HG03520 (cell line): ENCODE results near the gene FAM227B.
"Not testable (repeated sequence)": the region's sequence is repeated elsewhere in the genome, so short reads cannot be mapped to it uniquely, and the experiment has no call there.

ENCODE experiments used
- ATAC-seq: cut with Tn5 transposase; IDR thresholded peaks from one replicate; pipeline ENCODE4 v1.9.1; 2021; ENCODE audit warnings: mild to moderate bottlenecking, moderate library complexity; ENCODE audit not compliant: unreplicated experiment

FAM227B gene, protein sequence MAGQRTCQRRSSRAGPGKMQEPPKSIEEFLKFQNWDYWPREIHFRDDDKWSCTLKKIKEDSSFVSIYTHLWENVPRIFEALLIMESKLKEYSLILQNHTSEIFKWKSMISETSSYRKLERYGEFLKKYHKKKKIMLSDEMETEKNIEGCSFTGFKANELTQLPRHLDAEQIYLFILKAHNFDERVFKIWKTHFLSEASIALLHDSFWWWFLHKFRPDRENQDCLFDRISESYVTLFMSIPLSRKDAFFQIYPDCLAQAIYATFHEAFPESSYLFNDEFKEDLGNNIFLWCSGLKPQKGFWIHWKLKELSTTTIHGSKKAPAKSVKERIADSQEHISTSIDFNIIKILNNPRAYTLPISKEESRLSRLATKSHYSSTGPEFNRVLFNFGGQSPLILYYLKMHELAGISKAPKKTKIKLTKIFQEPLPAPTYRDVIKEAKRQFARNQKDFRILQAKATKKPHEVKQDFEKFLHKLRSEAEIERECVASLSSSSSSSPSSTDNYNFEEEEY

DNA sequence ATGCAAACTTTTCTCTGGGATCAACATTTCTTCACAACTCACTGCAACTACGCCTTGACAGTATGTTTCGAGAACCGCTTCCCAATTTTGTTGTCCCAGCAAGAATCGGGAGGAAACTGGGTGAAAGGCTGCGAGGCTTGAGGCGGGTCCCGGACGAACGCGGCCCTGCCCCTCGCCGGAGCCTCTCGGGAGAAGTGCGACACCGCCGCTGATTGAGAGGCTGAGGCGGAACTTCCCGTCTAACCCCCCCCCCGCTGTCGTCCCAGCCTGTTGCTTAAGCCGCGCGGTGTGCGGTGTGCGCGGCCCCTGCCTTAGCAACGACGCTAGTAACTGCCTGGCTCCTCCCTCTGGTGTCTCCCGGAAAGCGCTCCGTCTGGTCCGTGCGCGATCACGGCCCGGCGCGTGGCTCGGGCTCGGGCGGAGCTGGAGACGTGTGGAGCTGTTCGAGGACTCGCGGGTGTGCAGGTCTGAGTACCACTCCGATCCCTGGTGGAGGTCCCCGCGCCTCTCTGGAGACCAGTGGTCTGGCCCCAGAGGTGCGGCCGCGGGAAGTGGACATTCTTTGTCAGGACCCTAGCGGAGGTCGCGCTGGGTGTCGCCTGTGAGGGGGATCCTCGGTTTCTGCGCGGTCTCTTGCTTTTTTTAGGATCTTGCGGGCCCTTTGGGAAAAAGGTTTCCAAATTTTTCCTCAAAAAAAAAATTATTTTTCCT lies at the start of gene FAM227B, which contains the start of gene DTWD1:
FAM227B (minus strand) TSS at position 161 of the 711 bp plus-strand sequence. CDS start 5,647 bp downstream, outside the sequence.
DTWD1 (plus strand) TSS at position 391 of the 711 bp plus-strand sequence. CDS start 4,120 bp downstream, outside the sequence.
- peak; percentile 97 for ATAC-seq

DNA sequence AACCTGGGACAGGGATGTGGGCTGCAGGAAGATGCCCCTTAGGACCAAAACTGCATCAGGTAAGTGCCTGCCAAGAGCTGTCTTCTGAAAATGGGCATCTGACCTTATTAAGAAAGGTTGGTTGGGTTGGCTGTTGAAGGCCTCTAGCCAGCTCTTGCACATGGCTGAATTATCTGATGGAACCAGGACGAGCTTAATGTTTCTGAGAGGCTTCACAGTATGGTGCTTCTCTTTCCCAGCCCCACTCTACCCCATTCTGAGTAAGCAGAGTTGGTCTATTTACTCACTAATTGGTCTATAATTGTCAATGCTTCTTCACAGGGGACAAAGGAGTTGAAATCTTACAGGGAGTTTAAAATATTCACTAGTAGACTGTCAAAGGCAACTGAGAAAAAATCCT lies 48.7 kb upstream of the FAM227B start:
- ATAC-seq = no peak

DNA sequence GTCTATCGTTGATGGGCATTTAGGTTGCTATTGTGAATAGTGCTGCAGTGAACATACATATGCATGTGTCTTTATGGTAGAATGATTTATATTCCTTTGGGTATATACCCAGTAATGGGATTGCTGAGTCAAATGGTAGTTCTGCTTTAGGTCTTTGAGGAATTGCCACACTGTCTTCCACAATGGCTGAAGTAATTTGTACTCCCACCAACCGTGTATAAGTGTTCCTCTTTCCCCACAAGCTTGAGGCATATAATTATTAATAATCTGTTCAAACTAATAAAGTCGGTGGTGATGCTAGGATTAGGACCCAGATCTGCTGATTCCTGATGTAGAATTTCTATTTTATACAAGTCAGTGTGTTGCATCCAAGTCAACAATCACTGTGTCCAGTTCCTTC lies 45.9 kb upstream of the FAM227B start:
- not testable (repeated sequence) for ATAC-seq

GRCh38 chr15:49664716-49665115 lies 44.1 kb upstream of the FAM227B start:
- ATAC-seq = no peak

- no peak for ATAC-seq
These were observed 36.1 kb upstream of the FAM227B start for GRCh38 chr15:49656734-49657133.

DNA sequence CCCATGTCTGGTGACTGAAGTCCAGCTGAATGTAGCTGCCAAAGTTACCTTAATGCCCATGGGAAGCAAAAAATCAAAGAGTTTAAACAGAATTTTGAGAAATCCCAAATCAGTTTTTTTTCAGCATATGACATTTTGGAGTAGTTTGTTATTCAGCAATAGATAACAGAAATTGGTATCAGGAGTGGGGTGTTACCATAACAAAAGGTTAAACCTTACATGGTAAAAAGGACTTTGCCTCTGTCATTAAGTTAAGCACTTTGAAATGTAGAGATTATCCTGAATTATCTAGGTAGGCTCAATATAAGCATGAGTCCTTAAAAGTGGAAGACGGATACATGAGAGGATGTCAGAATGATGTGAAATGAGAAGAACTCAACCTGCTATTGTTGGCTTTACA lies 32.3 kb upstream of the FAM227B start:
- no peak for ATAC-seq

GRCh38 chr15:49650676-49651075 lies 30.1 kb upstream of the FAM227B start:
- ATAC-seq = no peak

GRCh38 chr15:49649987-49650386 lies 29.4 kb upstream of the FAM227B start:
- no peak for ATAC-seq

GRCh38 chr15:49646891-49647290 lies 26.3 kb upstream of the FAM227B start:
- ATAC-seq = no peak

GRCh38 chr15:49645941-49646340 lies 25.3 kb upstream of the FAM227B start:
- no peak for ATAC-seq

GRCh38 chr15:49645277-49645676 lies 24.7 kb upstream of the FAM227B start:
- no peak for ATAC-seq

DNA sequence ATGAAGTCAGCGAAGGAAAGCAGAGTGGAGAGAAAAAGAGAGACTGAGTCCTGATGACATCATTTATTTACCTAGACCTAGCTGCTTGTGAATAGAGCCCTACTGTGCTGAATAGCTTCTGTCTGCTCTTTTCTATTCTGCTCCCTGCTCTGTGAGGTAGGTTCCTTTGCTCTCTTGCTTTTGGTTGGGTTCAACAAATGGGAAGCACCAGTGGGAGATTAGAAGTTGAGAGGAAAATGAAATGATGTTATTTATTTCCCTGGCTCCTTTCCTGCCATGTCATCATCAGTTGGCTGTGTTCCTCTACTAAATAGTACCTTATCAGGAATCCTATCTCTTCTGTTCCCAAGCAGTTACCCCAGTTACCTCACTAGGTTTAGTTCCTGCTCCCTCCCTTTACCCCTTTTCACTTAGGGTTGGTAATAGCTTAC lies 23.8 kb upstream of the FAM227B start:
- ATAC-seq = no peak

GRCh38 chr15:49637857-49638256 lies 17.2 kb upstream of the FAM227B start:
- ATAC-seq = no peak

GRCh38 chr15:49628379-49628778 lies 7.8 kb upstream of the FAM227B start:
- no peak for ATAC-seq

DNA sequence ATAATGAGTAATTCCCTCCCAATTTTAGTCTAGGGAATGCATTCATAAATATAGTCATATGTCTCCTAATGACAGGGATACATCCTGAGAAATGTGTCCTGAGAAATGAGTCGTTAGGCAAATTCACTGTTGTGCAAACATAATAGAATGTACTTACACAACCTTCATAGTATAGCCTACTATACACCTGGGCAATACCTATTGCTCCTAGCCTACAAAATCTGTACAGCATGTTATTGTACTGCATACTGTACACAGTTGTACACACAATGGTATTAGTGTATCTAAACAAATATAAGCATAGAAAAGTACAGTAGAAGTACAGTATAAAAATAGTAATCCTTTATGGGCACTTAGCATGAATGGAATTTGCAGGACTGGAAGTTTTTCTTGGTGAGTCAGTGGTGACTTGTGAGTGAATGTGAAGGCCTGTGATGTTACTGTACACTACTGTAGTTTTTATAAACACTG lies 6.8 kb upstream of the FAM227B start:
- no peak for ATAC-seq

DNA sequence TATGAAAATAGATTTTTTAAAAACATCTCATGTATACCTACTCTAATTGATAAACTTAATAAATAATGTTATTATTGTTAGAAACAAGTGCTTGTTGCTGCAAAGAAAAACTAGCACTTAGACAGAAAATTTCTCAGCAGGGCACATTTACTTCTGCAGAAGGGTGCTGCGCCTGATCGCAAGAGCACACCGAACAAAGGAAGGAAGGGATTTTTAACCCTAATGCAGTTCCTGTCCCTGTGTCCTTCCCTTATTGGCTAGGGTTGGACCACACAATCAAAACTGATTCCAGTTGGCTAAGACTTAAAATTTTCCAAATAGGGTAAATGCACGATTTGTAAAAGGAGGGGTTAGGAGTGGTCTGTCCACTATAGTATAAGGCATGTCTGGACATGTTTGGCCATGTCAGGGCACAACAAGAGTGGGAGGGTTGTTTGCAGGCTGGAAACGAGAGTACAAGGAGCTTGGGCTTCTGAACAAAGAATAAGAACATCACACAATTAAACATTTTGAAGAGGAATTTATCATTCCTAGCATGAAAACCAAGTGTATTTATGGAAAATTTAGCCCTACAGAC lies 4.9 kb upstream of the FAM227B start:
- no peak for ATAC-seq

DNA sequence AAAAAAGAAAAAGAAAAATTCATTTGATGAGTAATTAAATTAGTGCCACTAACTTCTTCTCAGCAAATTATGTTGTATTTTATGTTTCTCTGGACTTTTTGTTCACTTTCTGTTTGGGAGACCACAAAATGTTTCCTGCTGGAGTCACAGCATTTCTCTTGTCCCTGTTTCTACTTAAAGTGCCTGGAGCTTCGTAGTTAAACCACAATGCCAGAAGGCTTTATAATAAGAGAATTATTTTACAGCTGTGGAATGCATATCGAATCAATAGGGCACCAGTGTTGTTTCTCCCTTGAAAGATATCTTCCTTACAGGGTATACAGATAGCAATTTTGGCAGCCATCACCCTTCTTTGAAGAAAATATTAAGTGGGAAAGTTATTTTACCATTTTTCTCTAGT lies 3.4 kb upstream of the FAM227B start:
- ATAC-seq = no peak

DNA sequence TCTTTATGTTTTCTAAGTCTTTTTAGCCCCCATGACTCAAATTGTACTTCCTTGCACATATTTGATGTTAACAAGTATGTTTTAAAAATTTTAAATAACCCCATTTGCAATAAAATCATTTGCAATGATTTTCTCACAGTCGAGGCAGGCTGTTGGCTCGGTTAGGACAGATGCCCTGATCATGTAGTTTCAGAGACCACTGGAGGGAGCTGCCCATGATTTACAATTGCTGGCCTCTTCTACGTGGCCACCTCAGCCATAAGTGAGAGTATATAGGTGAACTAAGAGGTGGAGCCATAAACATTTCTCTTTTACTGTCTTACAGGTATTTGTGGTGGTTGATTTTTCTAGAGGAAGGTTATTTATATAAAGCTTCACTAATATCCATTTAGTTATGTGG lies 1.9 kb upstream of the FAM227B start:
- ATAC-seq = no peak

DNA sequence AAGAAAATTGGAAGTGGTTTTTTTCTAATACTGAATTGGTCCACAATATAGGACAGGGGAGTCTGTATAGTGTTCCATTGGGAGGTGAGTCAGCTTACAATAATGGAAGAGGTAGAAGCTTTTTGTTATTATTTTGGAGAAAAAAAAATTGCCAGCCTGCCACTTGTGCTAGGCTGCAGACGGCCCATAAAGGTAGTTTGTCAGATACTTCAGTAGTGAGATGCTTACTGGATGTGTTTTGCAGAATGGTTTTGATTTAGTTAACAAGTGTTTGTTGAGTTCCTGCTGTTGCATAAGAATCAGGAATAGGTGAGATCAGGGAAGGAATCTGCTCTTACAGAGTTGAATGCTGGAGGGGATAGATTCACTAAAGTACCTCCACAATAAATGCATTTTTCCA lies 1.3 kb upstream of the FAM227B start:
- ATAC-seq = no peak

GRCh38 chr15:49621401-49621811 lies 788 bp upstream of the FAM227B start:
- no peak for ATAC-seq

GRCh38 chr15:49620199-49620598 lies 419 bp downstream of the FAM227B start:
- no peak for ATAC-seq
